ENCODE measurements around the gene GATAD2B.
A peak's percentile ranks its signal among the peaks of the same experiment; 100 is the strongest.

GATAD2B gene

GRCh38 chr1:153799016-153799415 is 123.8 kb downstream of the GATAD2B start:
- no peaks in the 10 kb centered on the region for H3K27me3 ChIP-seq (ENCODE audit: insufficient read depth, poor library complexity, severe bottlenecking)
- TF ChIP-seq CTCF (IDR thresholded peaks at IDR 0.05; ENCODE audit: poor library complexity, severe bottlenecking) = no peak
- H3K4me1 ChIP-seq (ENCODE audit: insufficient read depth, poor library complexity, severe bottlenecking) = no peaks in the 10 kb centered on the region
- no peak overlapping the region for H3K27ac ChIP-seq (ENCODE audit: poor library complexity, severe bottlenecking)
- H3K9me3 ChIP-seq (ENCODE audit: severe bottlenecking) = no peaks in the 10 kb centered on the region
- ATAC-seq (ENCODE audit: low read depth) (no peak), DNase-seq (ENCODE audit: low spot score) (no peak)
- H3K36me3 ChIP-seq (ENCODE audit: low read depth) = no peaks in the 10 kb centered on the region
- H3K4me3 ChIP-seq (ENCODE audit: severe bottlenecking) = no peak overlapping the region

- ATAC-seq (ENCODE audit: low read depth) (no peak), DNase-seq (ENCODE audit: low spot score) (no peak)
- no peaks in the 10 kb centered on the region for H3K27me3 ChIP-seq (ENCODE audit: insufficient read depth, poor library complexity, severe bottlenecking)
- H3K36me3 ChIP-seq (ENCODE audit: low read depth) = no peaks in the 10 kb centered on the region
- no peaks in the 10 kb centered on the region for H3K4me1 ChIP-seq (ENCODE audit: insufficient read depth, poor library complexity, severe bottlenecking)
- H3K27ac ChIP-seq (ENCODE audit: poor library complexity, severe bottlenecking) = no peak overlapping the region
- H3K4me3 ChIP-seq (ENCODE audit: severe bottlenecking) = no peak overlapping the region
- no peaks in the 10 kb centered on the region for H3K9me3 ChIP-seq (ENCODE audit: severe bottlenecking)
- TF ChIP-seq CTCF (IDR thresholded peaks at IDR 0.05; ENCODE audit: poor library complexity, severe bottlenecking) = no peak
These were observed 124.3 kb downstream of the GATAD2B start for GRCh38 chr1:153798468-153798780.

- Histone ChIP-seq H3K27me3 (ENCODE audit: insufficient read depth, poor library complexity, severe bottlenecking) (no peaks in the 10 kb centered on the region), H3K4me1 (ENCODE audit: insufficient read depth, poor library complexity, severe bottlenecking) (no peaks in the 10 kb centered on the region), H3K9me3 (ENCODE audit: severe bottlenecking) (no peaks in the 10 kb centered on the region), H3K4me3 (ENCODE audit: severe bottlenecking) (no peak overlapping the region), H3K36me3 (ENCODE audit: low read depth) (no peaks in the 10 kb centered on the region), H3K27ac (ENCODE audit: poor library complexity, severe bottlenecking) (no peak overlapping the region)
- peak; percentile 88 for TF ChIP-seq CTCF (IDR thresholded peaks at IDR 0.05; ENCODE audit: poor library complexity, severe bottlenecking)
- ATAC-seq (ENCODE audit: low read depth) = peak; percentile 69
- DNase-seq (ENCODE audit: low spot score) = peak; percentile 22
These were observed 125.7 kb downstream of the GATAD2B start for GRCh38 chr1:153796786-153797659.

GRCh38 chr1:153795934-153796785 is 126.6 kb downstream of the GATAD2B start:
- H3K4me1 ChIP-seq (ENCODE audit: insufficient read depth, poor library complexity, severe bottlenecking) = no peaks in the 10 kb centered on the region
- H3K27me3 ChIP-seq (ENCODE audit: insufficient read depth, poor library complexity, severe bottlenecking) = no peaks in the 10 kb centered on the region
- H3K9me3 ChIP-seq (ENCODE audit: severe bottlenecking) = no peaks in the 10 kb centered on the region
- H3K36me3 ChIP-seq (ENCODE audit: low read depth) = no peaks in the 10 kb centered on the region
- no peak overlapping the region for H3K27ac ChIP-seq (ENCODE audit: poor library complexity, severe bottlenecking)
- ATAC-seq (ENCODE audit: low read depth) = no peak
- TF ChIP-seq CTCF (IDR thresholded peaks at IDR 0.05; ENCODE audit: poor library complexity, severe bottlenecking) = no peak
- DNase-seq (ENCODE audit: low spot score) = peak; percentile 31
- no peak overlapping the region for H3K4me3 ChIP-seq (ENCODE audit: severe bottlenecking)
